Esophagus muscularis mucosa (tissue), 3 donors: ENCODE measurements around the gene ZNF445.

Source experiments
- CTCF ChIP-seq, 3 experiments: fragments of 200-600 bp in 2 of 3; fragments of 450-650 bp in 1 of 3; sonication (generic) in 2 of 3; IDR thresholded peaks; one replicate each; pipeline ENCODE4 v1.5.1; 2017 to 2019; ENCODE audit warnings: antibody characterized with exemption in 3 of 3, mild to moderate bottlenecking in 2 of 3, moderate library complexity in 1 of 3
- EP300 ChIP-seq: sonication (generic); formaldehyde crosslinking; IDR thresholded peaks from one replicate; pipeline ENCODE4 v1.6.1; 2017; ENCODE audit warnings: antibody characterized with exemption

- TF ChIP-seq EP300 (no peak), CTCF (IDR thresholded peaks at IDR 0.05) (no peak)
Observed at GRCh38 chr3:44419116-44419922, 58.2 kb downstream of the ZNF445 start.
